ENCODE data around the gene PDE4D.

DNA sequence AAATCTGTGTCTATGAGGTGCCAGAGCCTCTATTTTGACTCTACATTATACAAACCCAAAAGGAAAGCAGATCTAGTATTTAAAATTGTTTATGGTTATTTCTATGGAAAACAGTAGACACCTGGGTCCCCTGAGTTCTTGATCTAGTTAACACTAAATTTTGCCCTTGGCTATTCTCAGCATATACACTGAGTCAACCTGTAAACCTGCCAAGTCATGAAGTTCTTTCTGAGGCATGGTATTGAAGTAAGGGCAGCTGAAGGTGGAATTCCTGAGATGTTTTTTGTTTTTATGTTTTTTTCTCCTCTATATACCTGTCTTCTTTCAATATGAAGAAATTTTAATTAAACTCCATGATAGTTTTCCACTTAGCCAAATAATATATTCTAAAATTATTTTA lies 120.2 kb downstream of the PDE4D start:
- TF ChIP-seq, protein P1, sequence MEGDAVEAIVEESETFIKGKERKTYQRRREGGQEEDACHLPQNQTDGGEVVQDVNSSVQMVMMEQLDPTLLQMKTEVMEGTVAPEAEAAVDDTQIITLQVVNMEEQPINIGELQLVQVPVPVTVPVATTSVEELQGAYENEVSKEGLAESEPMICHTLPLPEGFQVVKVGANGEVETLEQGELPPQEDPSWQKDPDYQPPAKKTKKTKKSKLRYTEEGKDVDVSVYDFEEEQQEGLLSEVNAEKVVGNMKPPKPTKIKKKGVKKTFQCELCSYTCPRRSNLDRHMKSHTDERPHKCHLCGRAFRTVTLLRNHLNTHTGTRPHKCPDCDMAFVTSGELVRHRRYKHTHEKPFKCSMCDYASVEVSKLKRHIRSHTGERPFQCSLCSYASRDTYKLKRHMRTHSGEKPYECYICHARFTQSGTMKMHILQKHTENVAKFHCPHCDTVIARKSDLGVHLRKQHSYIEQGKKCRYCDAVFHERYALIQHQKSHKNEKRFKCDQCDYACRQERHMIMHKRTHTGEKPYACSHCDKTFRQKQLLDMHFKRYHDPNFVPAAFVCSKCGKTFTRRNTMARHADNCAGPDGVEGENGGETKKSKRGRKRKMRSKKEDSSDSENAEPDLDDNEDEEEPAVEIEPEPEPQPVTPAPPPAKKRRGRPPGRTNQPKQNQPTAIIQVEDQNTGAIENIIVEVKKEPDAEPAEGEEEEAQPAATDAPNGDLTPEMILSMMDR (IDR thresholded peaks at IDR 0.05; ENCODE audit: insufficient read depth, low read depth, low read length): no peak
- TF ChIP-seq EZH2 (IDR thresholded peaks at IDR 0.05; ENCODE audit: insufficient read depth, low read length): no peak

Data from astrocyte (in vitro differentiated cells and primary cell).